HuH-7.5 (cell line): ENCODE measurements around the gene SMURF1.

Experiments used
- DNase-seq: peaks from one replicate; pipeline ENCODE4 v3.0.0; 2011; ENCODE audit warnings: low spot score

The SMURF1 gene

GRCh38 chr7:99028261-99028973, 115.5 kb downstream of the SMURF1 start:
- DNase-seq: no peak

- DNase-seq: no peak
Observed at GRCh38 chr7:99027841-99028240, 116.1 kb downstream of the SMURF1 start.

- DNase-seq: no peak
Observed at GRCh38 chr7:99027241-99027640, 116.7 kb downstream of the SMURF1 start.

- no peak for DNase-seq
Observed at GRCh38 chr7:99024066-99024465, 119.8 kb downstream of the SMURF1 start.

- no peak for DNase-seq
Observed at GRCh38 chr7:99021941-99022560, 121.9 kb downstream of the SMURF1 start.

- DNase-seq: no peak
Observed at GRCh38 chr7:99020413-99020715, 123.5 kb downstream of the SMURF1 start.

- DNase-seq: no peak
Observed at GRCh38 chr7:99019523-99020412, 124.1 kb downstream of the SMURF1 start.

- DNase-seq: no peak
Observed at GRCh38 chr7:99016196-99016595, 127.7 kb downstream of the SMURF1 start.

GRCh38 chr7:99014113-99014985, 129.6 kb downstream of the SMURF1 start:
- DNase-seq: no peak

- no peak for DNase-seq
Observed at GRCh38 chr7:99013266-99014112, 130.4 kb downstream of the SMURF1 start.

- no peak for DNase-seq
Observed at GRCh38 chr7:99012722-99013121, 131.2 kb downstream of the SMURF1 start.

GRCh38 chr7:99011706-99012404, 132.1 kb downstream of the SMURF1 start:
- DNase-seq: no peak

- no peak for DNase-seq
Observed at GRCh38 chr7:99011341-99011705, 132.6 kb downstream of the SMURF1 start.

- no peak for DNase-seq
Observed at GRCh38 chr7:99010281-99010680, 133.6 kb downstream of the SMURF1 start.

- DNase-seq: no peak
Observed at GRCh38 chr7:99008921-99009530, 134.9 kb downstream of the SMURF1 start.

- DNase-seq: no peak
Observed at GRCh38 chr7:99008181-99008631, 135.7 kb downstream of the SMURF1 start.

GRCh38 chr7:99006739-99007424, 137.0 kb downstream of the SMURF1 start:
- no peak for DNase-seq

GRCh38 chr7:99005776-99006175, 138.1 kb downstream of the SMURF1 start:
- no peak for DNase-seq

GRCh38 chr7:99004781-99005500, 139.0 kb downstream of the SMURF1 start:
- no peak for DNase-seq
